ENCODE data around the gene GPR37L1. TPM values are rescaled to one million over a fixed set of nuclear protein-coding genes. Genes with fewer than 3 reads are reported as not detected.
"Not testable (repeated sequence)": the region's sequence is repeated elsewhere in the genome, so short reads cannot be mapped to it uniquely, and the experiment has no call there.

The GPR37L1 gene
- total RNA-seq, 1 donor from 2014 or later: 0.09 TPM

GRCh38 chr1:202145068-202145743 lies 22.5 kb downstream of the GPR37L1 start:
- Mint-ChIP-seq H3K9me3 (no peaks in the 10 kb centered on the region), H3K36me3 (peaks cover 1% of the 10 kb centered on the region), H3K27me3 (ENCODE audit: low read depth) (no peaks in the 10 kb centered on the region), H3K4me1 (peaks cover 19% of the 10 kb centered on the region), H3K27ac (peak overlapping the region; percentile 83), H3K4me3 (peak overlapping the region; percentile 76)
- DNase-seq (ENCODE audit: low spot score in 2 of 2, unreplicated experiment in 2 of 2): no peak
- TF ChIP-seq CTCF (IDR thresholded peaks at IDR 0.05; ENCODE audit: unreplicated experiment): no peak

GRCh38 chr1:202145744-202146140 lies 23.0 kb downstream of the GPR37L1 start:
- not testable (repeated sequence) for H3K9me3 Mint-ChIP-seq; H3K27me3 Mint-ChIP-seq (ENCODE audit: low read depth); H3K36me3 Mint-ChIP-seq; H3K27ac Mint-ChIP-seq; DNase-seq (ENCODE audit: low spot score in 2 of 2, unreplicated experiment in 2 of 2)
- Mint-ChIP-seq H3K4me1 (peaks cover 19% of the 10 kb centered on the region), H3K4me3 (peak overlapping the region; percentile 76)

GRCh38 chr1:202146279-202146678 lies 23.6 kb downstream of the GPR37L1 start:
- no peaks in the 10 kb centered on the region for H3K9me3 Mint-ChIP-seq
- no peak for TF ChIP-seq CTCF (IDR thresholded peaks at IDR 0.05; ENCODE audit: unreplicated experiment)
- no peak overlapping the region for H3K27ac Mint-ChIP-seq
- H3K27me3 Mint-ChIP-seq (ENCODE audit: low read depth): no peaks in the 10 kb centered on the region
- H3K4me1 Mint-ChIP-seq: peaks cover 19% of the 10 kb centered on the region
- DNase-seq (ENCODE audit: low spot score in 2 of 2, unreplicated experiment in 2 of 2): no peak
- peak overlapping the region; percentile 30 for H3K4me3 Mint-ChIP-seq
- H3K36me3 Mint-ChIP-seq: peaks cover 1% of the 10 kb centered on the region

GRCh38 chr1:202146993-202147392 lies 24.3 kb downstream of the GPR37L1 start:
- Mint-ChIP-seq H3K27ac (no peak overlapping the region), H3K9me3 (no peaks in the 10 kb centered on the region), H3K36me3 (no peaks in the 10 kb centered on the region), H3K27me3 (ENCODE audit: low read depth) (no peaks in the 10 kb centered on the region), H3K4me1 (peaks cover 19% of the 10 kb centered on the region), H3K4me3 (no peak overlapping the region)
- TF ChIP-seq CTCF (IDR thresholded peaks at IDR 0.05; ENCODE audit: unreplicated experiment): no peak
- DNase-seq (ENCODE audit: low spot score in 2 of 2, unreplicated experiment in 2 of 2): no peak

GRCh38 chr1:202148391-202148790 lies 25.7 kb downstream of the GPR37L1 start:
- no peak overlapping the region for H3K4me3 Mint-ChIP-seq
- H3K4me1 Mint-ChIP-seq: peaks cover 9% of the 10 kb centered on the region
- no peaks in the 10 kb centered on the region for H3K36me3 Mint-ChIP-seq
- no peak overlapping the region for H3K27ac Mint-ChIP-seq
- H3K27me3 Mint-ChIP-seq (ENCODE audit: low read depth): no peaks in the 10 kb centered on the region
- no peaks in the 10 kb centered on the region for H3K9me3 Mint-ChIP-seq
- DNase-seq (ENCODE audit: low spot score in 2 of 2, unreplicated experiment in 2 of 2): no peak
- TF ChIP-seq CTCF (IDR thresholded peaks at IDR 0.05; ENCODE audit: unreplicated experiment): no peak

- Mint-ChIP-seq H3K27me3 (ENCODE audit: low read depth) (no peaks in the 10 kb centered on the region), H3K27ac (no peak overlapping the region), H3K9me3 (no peaks in the 10 kb centered on the region), H3K4me1 (peaks cover 7% of the 10 kb centered on the region), H3K4me3 (no peak overlapping the region), H3K36me3 (no peaks in the 10 kb centered on the region)
- no peak for TF ChIP-seq CTCF (IDR thresholded peaks at IDR 0.05; ENCODE audit: unreplicated experiment)
- no peak for DNase-seq (ENCODE audit: low spot score in 2 of 2, unreplicated experiment in 2 of 2)
Observed at GRCh38 chr1:202149566-202149965, 26.8 kb downstream of the GPR37L1 start.
